Effector CD8-positive, alpha-beta T cell (primary cell): ENCODE data around the gene PCDHA8.
"Not testable (repeated sequence)": the region's sequence is repeated elsewhere in the genome, so short reads cannot be mapped to it uniquely, and the experiment has no call there.

Experiments
- DNase-seq: peaks from one replicate; lab custom pipeline; 2025; lab: John Stamatoyannopoulos, UW

Gene PCDHA8

DNA sequence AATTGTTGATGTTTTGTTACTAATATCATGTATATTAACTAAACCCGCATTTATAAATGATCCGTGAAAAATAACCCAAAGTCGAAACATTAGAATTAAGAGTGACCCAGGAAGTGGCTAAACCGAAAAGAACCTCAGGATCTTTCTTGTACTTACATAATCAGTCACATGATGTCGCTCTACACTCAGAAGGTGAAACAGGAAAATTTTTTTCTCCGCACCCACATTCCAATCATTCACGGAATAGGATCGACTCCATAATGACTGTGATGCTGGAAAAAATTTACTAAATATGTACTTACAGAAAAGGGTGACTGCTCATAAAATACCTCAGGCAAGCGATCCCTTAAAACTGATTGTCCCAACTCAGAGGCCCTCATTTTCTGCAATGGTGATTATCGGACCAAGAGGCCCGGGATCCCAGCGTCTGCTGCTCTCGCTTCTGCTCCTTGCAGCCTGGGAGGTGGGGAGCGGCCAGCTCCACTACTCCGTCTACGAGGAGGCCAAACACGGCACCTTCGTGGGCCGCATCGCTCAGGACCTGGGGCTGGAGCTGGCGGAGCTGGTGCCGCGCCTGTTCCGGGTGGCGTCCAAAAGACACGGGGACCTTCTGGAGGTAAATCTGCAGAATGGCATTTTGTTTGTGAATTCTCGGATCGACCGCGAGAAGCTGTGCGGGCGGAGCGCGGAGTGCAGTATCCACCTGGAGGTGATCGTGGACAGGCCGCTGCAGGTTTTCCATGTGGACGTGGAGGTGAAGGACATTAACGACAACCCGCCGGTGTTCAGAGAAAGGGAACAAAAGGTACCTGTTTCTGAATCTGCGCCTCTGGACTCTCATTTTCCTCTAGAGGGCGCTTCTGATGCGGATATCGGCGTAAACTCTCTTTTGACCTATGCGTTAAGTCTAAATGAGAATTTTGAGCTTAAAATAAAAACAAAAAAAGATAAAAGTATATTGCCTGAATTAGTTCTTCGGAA, 34.4 kb downstream of the PCDHA8 start, which contains the start of gene PCDHA12:
Gene PCDHA12 (plus strand): TSS at position 224 of the 981 bp plus-strand sequence. CDS start 165 bp downstream, at position 389.
- DNase-seq = no peak

DNA sequence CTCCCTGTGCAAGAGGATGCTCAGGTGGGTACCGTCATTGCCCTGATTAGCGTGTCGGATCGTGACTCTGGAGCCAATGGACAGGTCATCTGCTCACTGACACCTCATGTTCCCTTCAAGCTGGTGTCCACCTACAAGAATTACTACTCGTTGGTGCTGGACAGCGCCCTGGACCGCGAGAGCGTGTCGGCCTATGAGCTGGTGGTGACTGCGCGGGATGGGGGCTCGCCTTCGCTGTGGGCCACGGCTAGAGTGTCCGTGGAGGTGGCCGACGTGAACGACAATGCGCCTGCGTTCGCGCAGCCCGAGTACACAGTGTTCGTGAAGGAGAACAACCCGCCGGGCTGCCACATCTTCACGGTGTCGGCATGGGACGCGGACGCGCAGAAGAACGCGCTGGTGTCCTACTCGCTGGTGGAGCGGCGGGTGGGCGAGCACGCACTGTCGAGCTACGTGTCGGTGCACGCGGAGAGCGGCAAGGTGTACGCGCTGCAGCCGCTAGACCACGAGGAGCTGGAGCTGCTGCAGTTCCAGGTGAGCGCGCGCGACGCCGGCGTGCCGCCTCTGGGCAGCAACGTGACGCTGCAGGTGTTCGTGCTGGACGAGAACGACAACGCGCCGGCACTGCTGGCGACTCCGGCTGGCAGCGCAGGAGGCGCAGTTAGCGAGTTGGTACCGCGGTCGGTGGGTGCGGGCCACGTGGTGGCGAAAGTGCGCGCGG, 35.7 kb downstream of the PCDHA8 start:
- DNase-seq = not testable (repeated sequence)

GRCh38 chr5:140877262-140877581, 36.2 kb downstream of the PCDHA8 start:
- DNase-seq = no peak

DNA sequence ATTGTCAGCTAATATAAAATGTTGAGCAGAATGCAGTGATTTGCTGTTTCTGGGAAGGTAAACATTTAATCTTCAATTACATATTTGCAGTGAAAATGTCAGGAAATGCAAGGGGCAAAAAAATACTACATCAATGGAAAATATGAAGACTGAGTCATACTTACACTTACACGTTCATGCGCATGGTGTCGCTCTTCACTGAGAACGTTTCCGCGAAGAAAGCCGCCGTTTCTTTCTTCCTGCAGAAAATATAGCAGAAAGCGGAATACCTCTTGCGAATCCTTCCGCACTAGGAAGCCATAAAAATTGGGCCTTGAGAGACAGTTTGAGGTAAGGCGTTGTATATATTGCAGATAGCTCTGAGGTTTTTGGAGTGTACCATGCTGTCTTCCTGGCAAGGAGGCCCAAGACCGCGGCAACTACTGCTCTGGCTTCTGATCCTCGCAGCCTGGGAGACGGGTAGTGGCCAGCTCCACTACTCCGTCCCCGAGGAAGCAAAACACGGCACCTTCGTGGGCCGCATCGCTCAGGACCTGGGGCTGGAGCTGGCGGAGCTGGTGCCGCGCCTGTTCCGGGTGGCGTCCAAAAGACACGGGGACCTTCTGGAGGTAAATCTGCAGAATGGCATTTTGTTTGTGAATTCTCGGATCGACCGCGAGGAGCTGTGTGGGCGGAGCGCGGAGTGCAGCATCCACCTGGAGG, 41.1 kb downstream of the PCDHA8 start, which contains the start of gene PCDHA13:
Gene PCDHA13 (plus strand): TSS at position 236 of the 702 bp plus-strand sequence. CDS start 145 bp downstream, at position 381.
- no peak for DNase-seq

DNA sequence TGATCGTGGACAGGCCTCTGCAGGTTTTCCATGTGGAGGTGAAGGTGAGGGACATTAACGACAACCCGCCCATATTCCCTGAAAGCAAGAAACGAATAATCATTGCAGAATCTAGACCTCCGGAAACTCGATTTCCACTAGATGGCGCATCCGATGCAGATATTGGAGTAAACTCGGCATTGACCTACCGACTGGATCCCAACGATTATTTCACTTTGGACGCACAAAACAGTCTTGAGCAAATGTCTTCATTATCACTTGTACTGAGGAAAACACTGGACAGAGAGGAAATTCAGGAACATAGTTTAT, 41.6 kb downstream of the PCDHA8 start:
- no peak for DNase-seq

DNA sequence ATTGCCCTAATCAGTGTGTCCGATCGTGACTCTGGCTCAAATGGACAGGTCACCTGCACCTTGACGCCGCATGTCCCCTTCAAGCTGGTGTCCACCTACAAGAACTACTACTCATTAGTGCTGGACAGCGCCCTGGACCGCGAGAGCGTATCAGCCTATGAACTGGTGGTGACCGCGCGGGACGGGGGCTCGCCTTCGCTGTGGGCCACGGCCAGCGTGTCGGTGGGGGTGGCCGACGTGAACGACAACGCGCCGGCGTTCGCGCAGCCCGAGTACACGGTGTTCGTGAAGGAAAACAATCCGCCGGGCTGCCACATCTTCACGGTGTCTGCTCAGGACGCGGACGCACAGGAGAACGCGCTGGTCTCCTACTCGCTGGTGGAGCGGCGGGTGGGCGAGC, 42.4 kb downstream of the PCDHA8 start:
- DNase-seq = no peak

DNA sequence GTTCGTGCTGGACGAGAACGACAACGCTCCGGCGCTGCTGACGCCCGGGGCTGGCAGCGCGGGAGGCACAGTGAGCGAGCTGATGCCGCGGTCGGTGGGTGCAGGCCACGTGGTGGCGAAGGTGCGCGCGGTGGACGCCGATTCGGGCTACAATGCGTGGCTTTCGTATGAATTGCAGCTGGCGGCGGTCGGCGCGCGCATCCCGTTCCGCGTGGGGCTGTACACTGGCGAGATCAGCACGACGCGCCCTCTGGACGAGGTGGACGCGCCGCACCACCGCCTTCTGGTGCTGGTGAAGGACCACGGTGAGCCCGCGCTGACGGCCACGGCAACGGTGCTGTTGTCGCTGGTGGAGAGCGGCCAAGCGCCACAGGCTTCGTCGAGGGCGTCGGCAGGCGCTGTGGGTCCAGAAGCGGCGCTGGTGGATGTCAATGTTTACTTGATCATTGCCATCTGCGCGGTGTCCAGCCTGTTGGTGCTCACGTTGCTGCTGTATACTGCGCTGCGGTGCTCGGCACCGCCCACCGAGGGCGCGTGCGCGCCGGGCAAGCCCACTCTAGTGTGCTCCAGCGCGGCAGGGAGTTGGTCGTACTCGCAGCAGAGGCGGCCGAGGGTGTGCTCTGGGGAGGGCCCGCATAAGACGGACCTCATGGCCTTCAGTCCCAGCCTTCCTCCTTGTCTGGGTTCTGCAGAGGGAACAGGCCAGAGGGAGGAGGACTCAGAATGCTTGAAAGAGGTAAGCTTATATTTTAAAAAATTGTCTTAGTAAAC, 43.1 kb downstream of the PCDHA8 start:
- DNase-seq = no peak
